ENCODE measurements around the gene SERP2. TPM values are rescaled to one million over a fixed set of nuclear protein-coding genes. Genes with fewer than 3 reads are reported as not detected.

Gene SERP2
- total and polyA plus RNA-seq, 2 of the 13 experiments (the other 11 are each of a cell fraction or from before 2014, with no cell fraction given), result not detected

DNA sequence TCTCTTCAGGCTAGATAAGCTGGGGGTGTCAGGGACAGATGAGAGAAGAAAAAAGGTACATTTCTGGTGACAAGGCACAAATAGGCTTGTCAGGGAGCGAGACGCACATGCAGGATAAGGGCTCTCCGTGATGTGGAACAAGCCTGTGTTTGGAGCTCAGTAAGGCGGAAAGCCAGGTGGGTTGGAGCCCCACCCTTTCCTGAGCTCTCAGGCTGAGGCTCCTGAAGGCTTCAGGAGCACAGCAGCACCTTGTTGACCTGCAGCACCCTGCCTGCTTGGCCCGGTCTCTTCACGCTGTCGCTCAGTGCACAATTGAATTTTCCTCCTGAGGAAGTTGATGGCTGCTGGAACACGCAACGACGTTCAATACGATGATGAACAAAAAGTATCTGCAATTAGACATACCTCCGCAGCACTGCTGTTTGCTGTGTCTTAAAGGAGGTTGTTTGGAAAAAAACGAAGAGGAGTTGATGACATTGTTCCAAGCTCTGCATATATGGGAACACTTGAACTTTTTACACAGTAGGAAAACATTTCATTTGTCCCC, 29.3 kb downstream of the SERP2 start:
- intact Hi-C loops (cut with micrococcal nuclease; ENCODE audit: unreplicated experiment), result loop anchor here (5.0 kb wide), 1 partner anchor 36 kb away; no protein-coding TSS in a partner anchor
- POLR2A ChIA-PET, result interaction anchor here (1.0 to 5.2 kb wide), 6 partner anchors 26 to 263 kb away, joined by 3 to 96 read pairs (median 10); no protein-coding TSS in a partner anchor
- no peaks in the 10 kb centered on the region for H4K20me1 ChIP-seq (ENCODE audit: insufficient read depth, low read length)
- no peaks in the 10 kb centered on the region for H3K9me3 ChIP-seq (ENCODE audit: low read length)
- no peak overlapping the region for H2AFZ ChIP-seq (ENCODE audit: low read length)
- WGBS (ENCODE audit: low lambda C conversion rate), result 93% methylated on average over 13 of the region's 13 CpGs
- in situ Hi-C loops (cut with HindIII; ENCODE audit: extremely low pct_ligation_motif_present, low pct_unique_long_range_greater_than_20kb), result no loop called here
- H3K27ac ChIP-seq (ENCODE audit: extremely low read length, insufficient read depth, low read length), result peak overlapping the region; percentile 97
- BruUV-seq (replicated peaks), result no TSS peak
- CTCF ChIA-PET (ENCODE audit: low intra/inter-chr PET ratio, low total read pairs), result no interaction called here
- H3K4me3 ChIP-seq (replicated peaks in 1 of 3; ENCODE audit: insufficient read depth in 1 of 3, low read depth in 2 of 3, low read length in 3 of 3), result no peak overlapping the region
- H3K4me2 ChIP-seq (ENCODE audit: low read depth, low read length), result peak overlapping the region; percentile 92; the same call in 1 of the 2 replicates
- FAIRE-seq (no peak), DNase-seq (ENCODE audit: low spot score) (no peak), ATAC-seq (no peak)
- H3K9ac ChIP-seq (ENCODE audit: insufficient read depth, low read depth, low read length), result no peak overlapping the region
- no peaks in the 10 kb centered on the region for H3K79me2 ChIP-seq (ENCODE audit: insufficient read depth, low read length)
- no peak for TF ChIP-seq SALL2 (CRISPR knock-in tag; IDR thresholded peaks at IDR 0.05)
- no peak for TF ChIP-seq RBM39 (IDR thresholded peaks at IDR 0.05; ENCODE audit: low read depth, low read length, poor library complexity, severe bottlenecking)
- TF ChIP-seq, protein P1, sequence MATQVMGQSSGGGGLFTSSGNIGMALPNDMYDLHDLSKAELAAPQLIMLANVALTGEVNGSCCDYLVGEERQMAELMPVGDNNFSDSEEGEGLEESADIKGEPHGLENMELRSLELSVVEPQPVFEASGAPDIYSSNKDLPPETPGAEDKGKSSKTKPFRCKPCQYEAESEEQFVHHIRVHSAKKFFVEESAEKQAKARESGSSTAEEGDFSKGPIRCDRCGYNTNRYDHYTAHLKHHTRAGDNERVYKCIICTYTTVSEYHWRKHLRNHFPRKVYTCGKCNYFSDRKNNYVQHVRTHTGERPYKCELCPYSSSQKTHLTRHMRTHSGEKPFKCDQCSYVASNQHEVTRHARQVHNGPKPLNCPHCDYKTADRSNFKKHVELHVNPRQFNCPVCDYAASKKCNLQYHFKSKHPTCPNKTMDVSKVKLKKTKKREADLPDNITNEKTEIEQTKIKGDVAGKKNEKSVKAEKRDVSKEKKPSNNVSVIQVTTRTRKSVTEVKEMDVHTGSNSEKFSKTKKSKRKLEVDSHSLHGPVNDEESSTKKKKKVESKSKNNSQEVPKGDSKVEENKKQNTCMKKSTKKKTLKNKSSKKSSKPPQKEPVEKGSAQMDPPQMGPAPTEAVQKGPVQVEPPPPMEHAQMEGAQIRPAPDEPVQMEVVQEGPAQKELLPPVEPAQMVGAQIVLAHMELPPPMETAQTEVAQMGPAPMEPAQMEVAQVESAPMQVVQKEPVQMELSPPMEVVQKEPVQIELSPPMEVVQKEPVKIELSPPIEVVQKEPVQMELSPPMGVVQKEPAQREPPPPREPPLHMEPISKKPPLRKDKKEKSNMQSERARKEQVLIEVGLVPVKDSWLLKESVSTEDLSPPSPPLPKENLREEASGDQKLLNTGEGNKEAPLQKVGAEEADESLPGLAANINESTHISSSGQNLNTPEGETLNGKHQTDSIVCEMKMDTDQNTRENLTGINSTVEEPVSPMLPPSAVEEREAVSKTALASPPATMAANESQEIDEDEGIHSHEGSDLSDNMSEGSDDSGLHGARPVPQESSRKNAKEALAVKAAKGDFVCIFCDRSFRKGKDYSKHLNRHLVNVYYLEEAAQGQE (IDR thresholded peaks at IDR 0.05; ENCODE audit: borderline replicate concordance in 1 of 2, low read depth in 1 of 2, low read length in 2 of 2), result no peak
- TF ChIP-seq, protein P2, sequence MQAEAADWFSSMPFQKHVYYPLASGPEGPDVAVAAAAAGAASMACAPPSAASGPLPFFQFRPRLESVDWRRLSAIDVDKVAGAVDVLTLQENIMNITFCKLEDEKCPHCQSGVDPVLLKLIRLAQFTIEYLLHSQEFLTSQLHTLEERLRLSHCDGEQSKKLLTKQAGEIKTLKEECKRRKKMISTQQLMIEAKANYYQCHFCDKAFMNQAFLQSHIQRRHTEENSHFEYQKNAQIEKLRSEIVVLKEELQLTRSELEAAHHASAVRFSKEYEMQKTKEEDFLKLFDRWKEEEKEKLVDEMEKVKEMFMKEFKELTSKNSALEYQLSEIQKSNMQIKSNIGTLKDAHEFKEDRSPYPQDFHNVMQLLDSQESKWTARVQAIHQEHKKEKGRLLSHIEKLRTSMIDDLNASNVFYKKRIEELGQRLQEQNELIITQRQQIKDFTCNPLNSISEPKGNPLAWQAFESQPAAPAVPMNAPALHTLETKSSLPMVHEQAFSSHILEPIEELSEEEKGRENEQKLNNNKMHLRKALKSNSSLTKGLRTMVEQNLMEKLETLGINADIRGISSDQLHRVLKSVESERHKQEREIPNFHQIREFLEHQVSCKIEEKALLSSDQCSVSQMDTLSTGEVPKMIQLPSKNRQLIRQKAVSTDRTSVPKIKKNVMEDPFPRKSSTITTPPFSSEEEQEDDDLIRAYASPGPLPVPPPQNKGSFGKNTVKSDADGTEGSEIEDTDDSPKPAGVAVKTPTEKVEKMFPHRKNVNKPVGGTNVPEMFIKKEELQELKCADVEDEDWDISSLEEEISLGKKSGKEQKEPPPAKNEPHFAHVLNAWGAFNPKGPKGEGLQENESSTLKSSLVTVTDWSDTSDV (CRISPR knock-in tag; IDR thresholded peaks at IDR 0.05), result no peak
- TF ChIP-seq, protein P3, sequence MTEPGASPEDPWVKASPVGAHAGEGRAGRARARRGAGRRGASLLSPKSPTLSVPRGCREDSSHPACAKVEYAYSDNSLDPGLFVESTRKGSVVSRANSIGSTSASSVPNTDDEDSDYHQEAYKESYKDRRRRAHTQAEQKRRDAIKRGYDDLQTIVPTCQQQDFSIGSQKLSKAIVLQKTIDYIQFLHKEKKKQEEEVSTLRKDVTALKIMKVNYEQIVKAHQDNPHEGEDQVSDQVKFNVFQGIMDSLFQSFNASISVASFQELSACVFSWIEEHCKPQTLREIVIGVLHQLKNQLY (CRISPR knock-in tag; IDR thresholded peaks at IDR 0.05), result no peak
- no peak for TF ChIP-seq TBP (CRISPR knock-in tag; IDR thresholded peaks at IDR 0.05)
- peaks cover 38% of the 10 kb centered on the region for H3K4me1 ChIP-seq (ENCODE audit: insufficient read depth, low read length)
- H3K36me3 ChIP-seq (replicated peaks in 1 of 2; ENCODE audit: control insufficient read depth in 1 of 2, insufficient read depth in 2 of 2, low read length in 2 of 2), result no peaks in the 10 kb centered on the region
- no peaks in the 10 kb centered on the region; a peak in 1 of 5 replicates for H3K27me3 ChIP-seq (ENCODE audit: control insufficient read depth in 1 of 2, insufficient read depth in 2 of 2, low read length in 2 of 2)

Measured in HepG2 (cell line).